Epithelial cell of esophagus (primary cell): ENCODE results near the gene TSC2.
"Not testable (repeated sequence)": the region's sequence is repeated elsewhere in the genome, so short reads cannot be mapped to it uniquely, and the experiment has no call there.

ENCODE experiments used
- DNase-seq: peaks from one replicate; pipeline ENCODE4 v3.0.0; 2010; ENCODE audit warnings: low read depth
- H3K4me3 ChIP-seq: 2 replicates; pipeline ENCODE4 v1.5.1; 2011; ENCODE audit warnings: mild to moderate bottlenecking, low read length, control low read depth
- CTCF ChIP-seq: IDR thresholded peaks from 2 replicates; pipeline ENCODE4 v1.5.1; 2011; ENCODE audit warnings: low read depth, mild to moderate bottlenecking, low read length, control low read depth, inconsistent platforms; ENCODE audit not compliant: insufficient read depth; ENCODE audit errors: missing control alignments

The TSC2 gene

DNA sequence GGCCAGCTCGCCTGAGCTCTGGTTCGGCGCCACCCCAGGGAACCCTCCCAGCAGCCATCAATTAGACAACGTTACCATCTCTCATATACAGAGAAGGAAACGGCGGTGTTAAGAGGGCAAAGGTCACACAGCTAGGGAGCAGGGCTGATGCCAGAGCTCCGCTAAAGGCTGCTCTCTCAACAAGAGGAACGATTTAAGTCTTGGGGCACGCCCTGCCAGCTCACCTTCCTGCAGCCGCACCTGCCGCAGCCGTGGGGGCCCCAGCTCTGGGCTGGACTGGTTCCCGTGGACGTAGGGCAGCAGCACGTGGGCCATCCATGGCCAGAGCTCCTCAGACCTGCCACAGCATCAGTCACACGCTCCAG, 44.5 kb downstream of the TSC2 start:
- no peak overlapping the region for H3K4me3 ChIP-seq
- TF ChIP-seq CTCF = no peak
- no peak for DNase-seq

GRCh38 chr16:2092866-2093265, 45.1 kb downstream of the TSC2 start:
- no peak overlapping the region for H3K4me3 ChIP-seq
- TF ChIP-seq CTCF = no peak
- no peak for DNase-seq

GRCh38 chr16:2093793-2094192, 46.0 kb downstream of the TSC2 start:
- TF ChIP-seq CTCF = no peak
- no peak for DNase-seq
- H3K4me3 ChIP-seq = no peak overlapping the region

DNA sequence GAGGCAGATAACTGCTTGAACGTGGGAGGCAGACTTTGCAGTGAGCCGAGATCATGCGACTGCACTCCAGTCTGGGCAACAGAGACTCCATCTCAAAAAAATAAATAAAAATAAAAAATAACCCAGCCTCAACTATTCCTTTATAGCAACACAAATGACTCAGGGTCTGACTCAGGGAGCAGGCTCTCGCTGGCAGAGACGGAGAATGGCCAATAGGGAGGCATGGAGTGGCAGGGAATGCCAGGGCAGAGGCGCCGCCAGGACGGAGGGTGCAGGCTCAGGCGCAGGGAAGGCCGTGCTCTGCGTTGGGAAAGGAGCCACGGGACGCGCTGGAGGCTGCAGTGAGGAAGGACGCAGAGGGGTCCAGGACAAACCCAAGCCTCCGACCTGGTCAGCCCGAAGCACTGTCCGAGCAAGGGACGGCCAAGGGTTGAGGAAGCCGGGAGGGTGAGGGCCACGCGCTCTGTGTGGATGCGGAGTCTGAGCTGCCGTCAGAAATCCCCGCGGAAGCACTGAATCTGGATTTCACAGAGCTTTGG, 47.6 kb downstream of the TSC2 start:
- DNase-seq = peak; percentile 66
- no peak overlapping the region for H3K4me3 ChIP-seq
- TF ChIP-seq CTCF = no peak

DNA sequence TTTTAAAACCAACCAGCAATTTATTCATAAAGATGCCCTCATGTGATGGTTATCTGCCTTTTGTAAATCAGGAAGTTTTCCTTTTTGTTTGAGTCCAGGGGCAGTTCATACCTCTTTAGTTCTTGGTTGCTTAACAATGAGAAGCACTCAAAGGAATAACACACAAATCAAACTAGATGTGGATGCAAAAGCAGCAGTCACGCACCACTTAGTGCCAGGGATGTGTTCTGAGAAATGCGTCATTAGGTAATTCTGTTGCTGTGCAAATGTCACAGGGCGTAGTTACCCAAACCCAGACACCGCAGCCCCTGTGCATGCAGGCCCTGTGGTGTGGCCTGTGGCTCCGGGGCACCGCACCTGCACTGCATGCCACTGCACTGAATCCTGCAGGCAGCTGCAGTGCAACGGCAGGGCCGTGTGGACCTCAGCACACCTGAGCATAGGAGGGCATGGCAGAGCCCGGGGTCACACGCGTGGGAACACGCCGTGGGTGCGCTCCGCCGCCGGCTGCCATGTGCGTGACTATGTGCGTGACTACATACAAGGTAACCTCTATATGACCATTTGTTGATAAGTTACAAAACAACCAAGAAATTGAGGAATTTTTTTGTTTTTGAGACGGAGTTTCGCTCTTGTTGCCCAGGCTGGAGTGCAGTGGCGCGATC, 48.3 kb downstream of the TSC2 start:
- no peak overlapping the region for H3K4me3 ChIP-seq
- DNase-seq = no peak
- TF ChIP-seq CTCF = no peak

DNA sequence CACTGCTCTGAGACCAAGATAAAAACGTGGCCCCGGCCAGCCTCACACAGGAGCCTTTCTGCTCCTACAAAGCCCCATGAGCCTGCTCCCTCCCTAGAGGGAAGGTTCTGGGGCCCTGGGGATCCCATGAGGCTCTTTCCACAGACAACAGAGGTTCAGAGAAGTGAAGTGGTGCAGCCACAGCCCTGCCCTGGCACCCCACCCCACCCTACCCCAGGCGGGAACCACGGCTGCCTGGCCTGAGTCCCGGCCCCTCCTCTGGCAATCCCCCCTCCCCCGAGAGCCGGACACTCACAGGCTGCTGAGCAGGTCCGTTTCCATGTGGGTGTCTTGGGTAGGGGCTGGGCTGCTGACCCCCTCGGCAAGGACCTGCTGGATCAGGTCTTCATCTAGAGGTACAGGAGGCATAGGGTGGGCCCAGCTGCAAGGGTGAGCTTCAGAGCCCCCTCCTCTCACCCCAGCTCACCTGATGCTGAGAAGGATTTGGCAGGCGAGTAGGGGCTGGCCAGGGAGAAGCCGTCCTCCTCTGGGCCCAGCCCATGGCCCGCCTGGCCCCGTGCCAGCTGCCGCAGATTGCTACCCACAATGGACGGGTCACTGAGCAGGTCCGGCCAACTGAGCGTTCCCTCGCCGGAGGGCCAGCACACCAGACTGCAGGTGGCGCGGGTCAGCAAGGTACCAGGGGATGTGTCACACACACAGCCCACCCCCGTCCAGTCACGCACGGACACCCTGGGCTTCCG, 49.2 kb downstream of the TSC2 start:
- no peak overlapping the region for H3K4me3 ChIP-seq
- TF ChIP-seq CTCF = no peak
- DNase-seq = no peak

DNA sequence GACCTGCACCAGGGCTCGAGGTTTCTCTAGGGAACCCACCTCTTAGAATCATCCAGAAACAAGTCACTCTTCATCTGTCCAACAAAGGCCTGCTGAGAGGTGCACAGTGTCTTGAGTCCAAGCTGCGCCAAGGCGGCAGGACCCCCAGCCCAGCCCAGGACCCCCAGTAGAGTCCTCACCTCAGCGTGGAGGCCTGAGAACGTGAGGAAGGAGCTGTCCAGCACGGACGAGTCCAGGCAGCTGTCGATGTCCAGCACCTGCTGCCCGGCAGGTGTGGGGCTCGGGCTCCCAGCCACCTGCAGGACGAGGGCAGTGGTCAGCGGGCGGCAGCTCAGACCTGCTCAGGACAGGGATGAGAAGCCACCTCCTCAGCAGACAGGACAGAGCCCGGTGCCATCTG, 49.9 kb downstream of the TSC2 start:
- not testable (repeated sequence) for DNase-seq

DNA sequence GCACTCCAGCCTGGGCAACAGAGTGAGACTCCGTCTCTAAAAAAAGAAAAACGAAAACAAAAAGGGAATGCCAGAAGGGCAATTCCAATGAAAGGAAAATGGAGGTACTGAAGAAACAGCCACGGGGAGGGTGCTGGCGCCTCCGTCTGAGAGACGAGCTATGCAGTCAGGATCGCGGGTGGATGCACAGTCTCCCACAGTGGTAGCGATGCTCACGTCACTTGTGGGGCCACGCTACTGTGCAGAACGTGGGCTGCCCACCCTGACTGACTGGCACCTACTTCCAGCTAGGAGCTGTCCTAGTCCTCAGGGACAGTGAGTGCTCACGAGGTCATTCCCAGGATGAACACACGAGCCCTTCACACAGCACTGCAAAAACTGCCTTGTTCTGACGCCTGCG, 53.8 kb downstream of the TSC2 start:
- not testable (repeated sequence) for H3K4me3 ChIP-seq, DNase-seq

More for the DNA sequence above, 49.9 kb downstream of the TSC2 start:
- H3K4me3 ChIP-seq = not testable (repeated sequence)
